Measurements from ENCODE around the gene LINGO1.

LINGO1 gene

DNA sequence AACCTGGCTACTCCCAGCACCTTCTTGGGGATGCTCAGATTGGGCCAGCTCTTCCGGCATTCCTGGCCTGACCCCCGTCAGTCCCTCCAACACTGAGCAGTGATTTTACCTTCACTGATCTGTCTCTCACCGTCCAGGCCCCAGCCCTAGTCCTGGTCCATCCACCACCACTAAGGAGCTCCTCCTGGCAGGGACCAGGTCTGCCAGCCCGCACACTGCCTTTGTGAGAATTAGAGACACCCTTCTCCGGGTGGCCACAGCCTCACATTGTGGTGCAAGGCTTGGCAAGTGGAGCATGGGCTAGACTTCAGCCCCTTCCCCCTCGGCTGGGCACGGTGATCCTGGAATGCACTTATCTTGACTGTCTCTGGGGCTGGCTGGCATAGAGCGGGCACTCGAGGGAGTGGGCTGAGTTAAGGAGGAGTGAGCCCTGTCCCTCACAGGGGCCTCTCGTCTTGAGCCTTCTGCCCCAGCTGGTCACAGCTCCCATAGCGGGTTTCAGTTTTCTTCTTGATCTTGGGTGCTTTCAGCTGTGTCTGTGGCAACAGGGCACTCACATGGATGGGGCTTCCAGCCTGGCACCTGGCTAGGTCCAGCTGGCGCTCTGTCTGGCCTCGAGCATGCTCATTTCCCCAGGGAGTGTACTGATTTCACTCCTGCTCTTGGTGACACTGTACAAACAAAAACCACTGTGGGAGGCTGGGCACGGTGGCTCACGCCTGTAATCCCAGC is 53.9 kb downstream of the LINGO1 start:
- TF ChIP-seq CTCF (conservative IDR thresholded peaks at IDR 0.05; ENCODE audit: low read depth), result no peak
- ChIA-PET CTCF (interaction anchor here (0.5 kb wide), 1 partner anchor 1430 kb away, joined by 4 read pairs; no protein-coding TSS in a partner anchor), POLR2A (ENCODE audit: low non-redundant PET) (no interaction called here)
- no peak overlapping the region for H3K27ac ChIP-seq
- DNase-seq (ENCODE audit: low spot score), result no peak

- CTCF ChIA-PET, result interaction anchor here (0.5 to 1.4 kb wide), 2 partner anchors 34 to 863 kb away, joined by 3 to 6 read pairs; no protein-coding TSS in a partner anchor
- no peak for DNase-seq (ENCODE audit: low spot score)
- POLR2A ChIA-PET (ENCODE audit: low non-redundant PET), result no interaction called here
- H3K27ac ChIP-seq, result no peak overlapping the region
- no peak for TF ChIP-seq CTCF (conservative IDR thresholded peaks at IDR 0.05; ENCODE audit: low read depth)
Observed at GRCh38 chr15:77577366-77577950, 55.3 kb downstream of the LINGO1 start.

DNA sequence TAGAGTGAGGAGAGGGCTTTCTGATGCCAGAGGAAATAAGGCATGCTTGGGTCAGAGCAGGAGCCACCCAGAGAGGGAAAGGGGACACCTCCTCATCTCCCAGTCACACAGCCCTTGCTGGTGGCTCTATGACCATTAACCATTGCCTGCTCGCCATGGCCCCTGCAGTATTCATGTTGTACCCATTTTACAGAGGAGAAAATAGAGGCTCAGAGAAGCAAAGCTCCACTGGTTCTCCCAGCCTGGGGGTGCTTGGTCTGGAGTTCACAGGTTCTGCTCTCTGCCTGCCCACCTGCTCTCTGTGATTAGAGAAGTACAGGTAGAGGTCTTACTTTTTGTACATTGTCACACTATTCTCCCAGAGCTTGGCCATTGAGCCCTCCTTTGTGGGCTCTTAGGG is 56.2 kb downstream of the LINGO1 start:
- no peak for TF ChIP-seq CTCF (conservative IDR thresholded peaks at IDR 0.05; ENCODE audit: low read depth)
- ChIA-PET POLR2A (ENCODE audit: low non-redundant PET) (no interaction called here), CTCF (interaction anchor here (0.5 to 1.4 kb wide), 2 partner anchors 33 to 864 kb away, joined by 3 to 6 read pairs; no protein-coding TSS in a partner anchor)
- H3K27ac ChIP-seq, result no peak overlapping the region
- no peak for DNase-seq (ENCODE audit: low spot score)

DNA sequence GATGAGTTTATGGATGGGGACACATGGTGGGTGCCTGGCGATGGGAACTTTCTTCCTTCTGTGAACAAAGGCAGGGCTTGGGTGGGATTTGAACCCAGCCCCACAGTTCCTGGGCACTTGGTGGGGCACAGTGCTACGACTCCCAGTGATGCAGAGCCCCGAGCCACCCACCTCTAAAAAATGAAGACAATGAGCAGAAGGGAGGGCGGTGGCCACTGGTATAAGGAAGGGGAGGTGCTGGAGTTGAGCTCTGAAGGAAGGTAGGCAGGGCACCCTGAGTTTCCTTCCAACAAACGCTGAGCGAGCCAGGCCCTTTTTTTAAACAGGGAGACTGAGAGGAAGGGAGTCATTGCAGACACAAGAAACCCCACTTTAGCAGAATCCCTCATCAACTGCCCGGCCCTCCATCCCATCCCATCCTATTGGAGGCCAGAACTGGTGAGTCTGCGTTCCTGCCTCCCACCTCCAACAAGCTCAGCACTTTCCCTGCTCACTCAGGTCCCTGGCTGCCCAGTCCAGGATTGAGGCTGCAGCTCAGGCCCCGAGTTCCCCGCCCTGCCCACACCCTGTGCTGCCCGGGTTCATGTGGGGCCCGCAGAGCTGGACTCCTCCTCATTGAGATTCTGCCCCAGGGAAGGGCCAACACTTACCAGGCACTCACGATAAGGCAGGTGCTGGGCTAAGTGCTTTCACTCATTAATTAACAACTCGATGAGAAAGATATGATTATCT is 57.3 kb downstream of the LINGO1 start:
- DNase-seq (ENCODE audit: low spot score), result no peak
- CTCF ChIA-PET, result no interaction called here
- TF ChIP-seq CTCF (conservative IDR thresholded peaks at IDR 0.05; ENCODE audit: low read depth), result no peak
- H3K27ac ChIP-seq, result no peak overlapping the region
- POLR2A ChIA-PET (ENCODE audit: low non-redundant PET), result no interaction called here

- no peak for TF ChIP-seq CTCF (conservative IDR thresholded peaks at IDR 0.05; ENCODE audit: low read depth)
- DNase-seq (ENCODE audit: low spot score), result no peak
- CTCF ChIA-PET, result no interaction called here
- POLR2A ChIA-PET (ENCODE audit: low non-redundant PET), result no interaction called here
- no peak overlapping the region for H3K27ac ChIP-seq
Observed at GRCh38 chr15:77574521-77575202, 58.0 kb downstream of the LINGO1 start.

DNA sequence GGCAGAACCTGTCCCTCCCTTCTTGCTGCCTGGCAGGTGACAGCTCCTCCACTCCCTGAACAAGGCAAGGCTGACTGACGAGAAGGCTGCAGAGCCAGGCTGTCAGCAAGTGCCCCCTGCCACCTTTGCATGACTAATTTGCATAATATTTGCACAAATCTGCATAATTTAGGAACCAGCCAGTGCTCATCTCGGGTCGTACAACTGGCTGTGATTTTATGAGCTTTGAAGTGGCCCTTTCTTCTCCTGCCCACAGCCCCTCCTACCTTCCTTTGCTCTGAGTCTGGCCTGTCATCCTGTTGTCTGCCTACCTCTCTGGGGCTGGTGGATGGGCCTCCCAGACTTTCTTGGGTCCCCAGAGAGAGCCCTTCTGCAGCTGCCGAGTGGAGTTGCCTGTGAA is 58.9 kb downstream of the LINGO1 start:
- ChIA-PET POLR2A (ENCODE audit: low non-redundant PET) (no interaction called here), CTCF (no interaction called here)
- DNase-seq (ENCODE audit: low spot score), result no peak
- no peak overlapping the region for H3K27ac ChIP-seq
- TF ChIP-seq CTCF (conservative IDR thresholded peaks at IDR 0.05; ENCODE audit: low read depth), result no peak

All from RWPE1 (cell line).